Ishikawa (cell line): Measurements from ENCODE around the gene C1QTNF9B.
"Not testable (repeated sequence)": the region's sequence is repeated elsewhere in the genome, so short reads cannot be mapped to it uniquely, and the experiment has no call there.

Source experiments
- CEBPB ChIP-seq: IDR thresholded peaks from 2 replicates; pipeline ENCODE4 v1.6.1; 2012
- CREB1 ChIP-seq: IDR thresholded peaks from 2 replicates; pipeline ENCODE4 v1.6.1; 2012; ENCODE audit warnings: low read depth
- EGR1 ChIP-seq: IDR thresholded peaks from 2 replicates; pipeline ENCODE4 v1.6.1; 2012
- EP300 ChIP-seq: IDR thresholded peaks from 2 replicates; pipeline ENCODE4 v1.6.1; 2012; ENCODE audit warnings: borderline replicate concordance
- FOXM1 ChIP-seq: IDR thresholded peaks from 2 replicates; pipeline ENCODE4 v1.6.1; 2012; ENCODE audit warnings: low read depth, borderline replicate concordance
- MAX ChIP-seq: IDR thresholded peaks from 2 replicates; pipeline ENCODE4 v1.6.1; 2012
- NFIC ChIP-seq: IDR thresholded peaks from 2 replicates; pipeline ENCODE4 v1.6.1; 2012
- RAD21 ChIP-seq: IDR thresholded peaks from 2 replicates; pipeline ENCODE4 v1.6.1; 2012; ENCODE audit warnings: low read depth
- REST ChIP-seq: IDR thresholded peaks from 2 replicates; pipeline ENCODE4 v1.6.1; 2012; ENCODE audit warnings: low read depth, mild to moderate bottlenecking
- TAF1 ChIP-seq: IDR thresholded peaks from 2 replicates; pipeline ENCODE4 v1.6.1; 2012; ENCODE audit warnings: low read depth, mild to moderate bottlenecking
- TCF12 ChIP-seq: IDR thresholded peaks from 2 replicates; pipeline ENCODE4 v1.6.1; 2012; ENCODE audit warnings: low read depth
- TEAD4 ChIP-seq: IDR thresholded peaks from 2 replicates; pipeline ENCODE4 v1.6.1; 2012
- USF1 ChIP-seq: IDR thresholded peaks from 2 replicates; pipeline ENCODE4 v1.6.1; 2012
- YY1 ChIP-seq: IDR thresholded peaks from 2 replicates; pipeline ENCODE4 v1.6.1; 2012; ENCODE audit warnings: low read depth
- ZBTB7A ChIP-seq: IDR thresholded peaks from 2 replicates; pipeline ENCODE4 v1.6.1; 2012; ENCODE audit warnings: low read depth

The C1QTNF9B gene

GRCh38 chr13:23897452-23897919 is at the start of gene C1QTNF9B:
Gene C1QTNF9B (minus strand): TSS chr13:23897502.
- TF ChIP-seq CREB1, TAF1, CEBPB: not testable (repeated sequence)

- TF ChIP-seq RAD21: no peak
- no peak for TF ChIP-seq CEBPB
- no peak for TF ChIP-seq USF1
- no peak for TF ChIP-seq FOXM1
- TF ChIP-seq YY1: no peak
- no peak for TF ChIP-seq TCF12
- no peak for TF ChIP-seq TEAD4
- no peak for TF ChIP-seq EP300
Observed at GRCh38 chr13:23946900-23947299, 49.6 kb upstream of the C1QTNF9B start.

- TF ChIP-seq TCF12 (no peak), CEBPB (no peak), USF1 (no peak), TEAD4 (no peak)
Observed at GRCh38 chr13:23946067-23946466, 48.8 kb upstream of the C1QTNF9B start.

GRCh38 chr13:23945612-23946011 is 48.3 kb upstream of the C1QTNF9B start:
- TF ChIP-seq TCF12 (no peak), REST (no peak)

GRCh38 chr13:23941211-23941610 is 43.9 kb upstream of the C1QTNF9B start:
- TF ChIP-seq CREB1: no peak
- TF ChIP-seq REST: no peak
- no peak for TF ChIP-seq EGR1
- no peak for TF ChIP-seq TAF1
- TF ChIP-seq TCF12: no peak
- TF ChIP-seq MAX: no peak
- no peak for TF ChIP-seq YY1
- TF ChIP-seq NFIC: no peak
- TF ChIP-seq RAD21: no peak
- no peak for TF ChIP-seq EP300
- no peak for TF ChIP-seq CEBPB
- TF ChIP-seq ZBTB7A: no peak
- TF ChIP-seq USF1: no peak
- no peak for TF ChIP-seq FOXM1
- no peak for TF ChIP-seq TEAD4

GRCh38 chr13:23934520-23934919 is 37.2 kb upstream of the C1QTNF9B start:
- no peak for TF ChIP-seq CREB1
- no peak for TF ChIP-seq CEBPB
- TF ChIP-seq ZBTB7A: no peak
- TF ChIP-seq EGR1: no peak
- TF ChIP-seq USF1: no peak
- TF ChIP-seq RAD21: no peak
- no peak for TF ChIP-seq EP300
- TF ChIP-seq TAF1: no peak
- TF ChIP-seq MAX: no peak
- no peak for TF ChIP-seq FOXM1
- no peak for TF ChIP-seq REST
- no peak for TF ChIP-seq TCF12
- TF ChIP-seq YY1: no peak
- TF ChIP-seq TEAD4: no peak
- no peak for TF ChIP-seq NFIC
